GM18858 (cell line): ENCODE measurements around the gene KNG1.

Experiments
- ATAC-seq: cut with Tn5 transposase; IDR thresholded peaks from one replicate; pipeline ENCODE4 v1.9.1; 2021; ENCODE audit not compliant: unreplicated experiment

The KNG1 gene

GRCh38 chr3:186772701-186773417 lies 55.7 kb downstream of the KNG1 start:
- peak; percentile 81 for ATAC-seq

- no peak for ATAC-seq
Observed at GRCh38 chr3:186775999-186776398, 58.8 kb downstream of the KNG1 start.

DNA sequence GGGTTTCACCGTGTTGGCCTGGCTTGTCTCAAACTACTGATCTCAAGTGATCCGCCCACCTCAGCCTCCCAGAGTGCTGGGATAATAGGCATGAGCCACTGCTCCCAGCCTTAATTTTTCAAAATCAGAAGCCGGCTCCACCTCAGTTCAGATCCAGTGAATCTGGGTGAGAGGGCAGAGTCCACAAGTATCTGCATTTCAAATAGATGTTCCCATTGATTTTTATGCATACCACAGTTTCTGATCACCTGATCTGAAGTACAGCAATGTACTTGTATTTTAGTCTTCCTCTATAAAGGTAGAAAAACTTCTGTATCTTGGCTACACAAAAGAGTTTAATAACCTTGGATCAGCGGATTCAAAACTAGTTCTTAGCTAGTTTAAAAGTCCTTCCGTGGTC lies 62.0 kb downstream of the KNG1 start:
- ATAC-seq: no peak

GRCh38 chr3:186782542-186783057 lies 65.4 kb downstream of the KNG1 start:
- ATAC-seq: peak; percentile 11

- peak; percentile 24 for ATAC-seq
Observed at GRCh38 chr3:186783058-186783730, 66.0 kb downstream of the KNG1 start, which contains the start of gene EIF4A2. EIF4A2 (plus strand) TSS chr3:186783577; CDS start chr3:186783611, 34 bp downstream.

DNA sequence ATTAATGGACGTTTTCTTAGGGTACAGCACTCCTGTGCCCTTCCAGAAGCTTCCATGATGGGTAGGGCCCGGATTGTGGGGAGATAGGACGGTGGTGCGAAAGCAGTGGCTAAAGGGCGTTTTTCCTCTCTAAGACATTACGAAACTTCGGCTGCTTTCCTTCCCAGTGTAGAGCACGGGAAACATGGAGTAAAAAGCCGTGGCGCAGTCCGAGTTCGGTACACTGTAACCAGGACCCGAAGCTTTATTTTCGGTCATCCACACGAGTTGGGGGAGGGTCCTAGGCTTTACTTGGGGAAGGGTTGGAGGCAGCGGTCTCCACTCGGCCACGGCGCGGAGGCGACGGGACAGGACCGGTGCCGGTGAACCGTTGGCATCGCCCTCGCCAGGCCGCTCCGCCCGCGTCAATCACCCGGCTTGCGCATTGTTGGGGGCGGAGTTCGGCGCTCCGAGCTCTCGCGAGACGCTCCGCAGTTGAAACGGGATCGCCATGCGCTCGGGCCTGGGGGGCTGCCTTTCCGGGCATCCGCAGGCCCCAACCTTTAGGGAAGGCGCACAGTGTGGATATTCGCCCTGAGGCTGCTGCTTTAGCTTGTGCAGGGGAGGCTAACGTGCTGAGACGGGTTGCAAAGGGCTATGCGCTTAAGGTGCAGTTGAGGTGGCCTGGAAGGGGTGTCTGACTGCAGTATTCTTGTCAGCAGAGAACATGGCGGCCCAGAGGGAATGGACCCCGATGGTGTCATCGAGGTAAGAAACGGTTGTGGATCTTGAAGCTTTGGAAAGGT lies 66.8 kb downstream of the KNG1 start:
- peak; percentile 62 for ATAC-seq

GRCh38 chr3:186784820-186785494 lies 67.8 kb downstream of the KNG1 start:
- no peak for ATAC-seq

DNA sequence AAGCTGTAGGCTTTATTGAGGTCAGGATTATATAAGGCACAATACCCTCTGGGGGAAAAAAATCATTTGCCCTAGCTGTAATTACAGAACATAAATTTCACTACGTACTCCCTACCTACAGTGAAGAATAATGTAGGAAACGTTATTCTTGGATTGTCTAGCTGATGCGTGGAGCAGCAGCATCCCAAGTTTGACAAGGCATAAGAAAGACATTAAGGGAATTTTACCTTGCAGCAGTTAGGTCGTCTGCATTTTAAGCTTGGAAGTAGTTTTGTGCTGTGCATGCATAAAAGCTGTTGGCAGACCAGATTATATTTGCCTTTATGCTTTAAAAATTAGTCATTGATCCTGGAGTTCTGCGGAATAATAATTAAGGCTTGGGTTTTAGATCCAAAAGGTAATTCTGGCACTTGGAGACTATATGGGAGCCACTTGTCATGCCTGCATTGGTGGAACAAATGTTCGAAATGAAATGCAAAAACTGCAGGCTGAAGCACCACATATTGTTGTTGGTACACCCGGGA lies 68.4 kb downstream of the KNG1 start:
- no peak for ATAC-seq

DNA sequence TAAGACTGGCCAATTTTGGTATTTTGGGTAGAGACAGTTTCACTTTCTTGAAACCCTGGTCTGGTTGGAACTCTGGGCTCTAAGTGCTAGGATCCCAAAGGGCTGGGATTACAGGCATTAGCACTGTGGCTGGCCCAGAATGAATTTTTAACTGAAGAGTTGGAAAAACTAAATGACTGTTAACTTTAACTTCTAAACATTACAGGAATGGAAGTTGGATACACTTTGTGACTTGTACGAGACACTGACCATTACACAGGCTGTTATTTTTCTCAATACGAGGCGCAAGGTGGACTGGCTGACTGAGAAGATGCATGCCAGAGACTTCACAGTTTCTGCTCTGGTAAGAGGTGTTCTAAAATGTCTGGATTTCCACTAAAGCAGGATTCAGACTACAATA lies 69.8 kb downstream of the KNG1 start:
- ATAC-seq: no peak

- no peak for ATAC-seq
Observed at GRCh38 chr3:186787642-186788481, 70.7 kb downstream of the KNG1 start.

GRCh38 chr3:186788482-186789370 lies 71.6 kb downstream of the KNG1 start:
- ATAC-seq: no peak

- ATAC-seq: no peak
Observed at GRCh38 chr3:186789554-186790260, 72.5 kb downstream of the KNG1 start.

GRCh38 chr3:186790261-186790981 lies 73.3 kb downstream of the KNG1 start:
- ATAC-seq: no peak
